HG03095 (cell line): ENCODE measurements around the gene MEN1.
"Not testable (repeated sequence)": the region's sequence is repeated elsewhere in the genome, so short reads cannot be mapped to it uniquely, and the experiment has no call there.

ENCODE experiments used
- ATAC-seq: cut with Tn5 transposase; IDR thresholded peaks from one replicate; pipeline ENCODE4 v1.9.1; 2021; ENCODE audit warnings: moderate library complexity; ENCODE audit not compliant: unreplicated experiment

Gene MEN1

DNA sequence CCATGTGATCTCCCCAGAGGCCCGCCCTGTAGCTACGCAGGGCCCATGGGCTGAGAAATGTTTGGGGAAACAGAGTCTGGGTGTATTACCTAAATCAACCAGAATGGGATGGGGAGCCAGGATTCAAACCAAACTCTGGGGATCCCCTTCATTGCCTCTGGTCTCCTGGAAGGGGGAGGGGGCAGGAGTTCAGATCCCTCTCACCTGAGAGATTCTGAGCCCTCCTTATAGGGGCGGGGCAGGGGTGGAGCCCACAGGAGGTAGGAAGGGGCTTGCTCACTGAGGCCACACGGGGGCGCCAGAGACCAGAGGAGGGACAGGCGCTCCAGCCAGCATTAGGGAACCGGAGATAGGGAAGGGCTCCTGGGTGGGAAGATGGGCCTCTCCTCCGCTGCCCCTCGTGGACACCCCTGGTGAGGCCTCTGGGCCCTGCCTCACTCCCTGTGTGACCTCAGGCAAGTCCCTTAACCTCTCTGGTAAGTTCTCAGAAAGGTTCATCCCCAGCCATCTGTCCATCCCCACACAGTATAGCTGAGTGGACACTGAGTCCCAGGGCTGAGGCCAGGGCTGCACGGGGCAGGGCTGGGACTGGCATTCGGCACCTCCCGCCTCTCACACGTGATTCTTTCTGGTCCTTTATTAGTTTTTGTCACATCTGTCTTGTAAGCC, 36.8 kb upstream of the MEN1 start:
- no peak for ATAC-seq

DNA sequence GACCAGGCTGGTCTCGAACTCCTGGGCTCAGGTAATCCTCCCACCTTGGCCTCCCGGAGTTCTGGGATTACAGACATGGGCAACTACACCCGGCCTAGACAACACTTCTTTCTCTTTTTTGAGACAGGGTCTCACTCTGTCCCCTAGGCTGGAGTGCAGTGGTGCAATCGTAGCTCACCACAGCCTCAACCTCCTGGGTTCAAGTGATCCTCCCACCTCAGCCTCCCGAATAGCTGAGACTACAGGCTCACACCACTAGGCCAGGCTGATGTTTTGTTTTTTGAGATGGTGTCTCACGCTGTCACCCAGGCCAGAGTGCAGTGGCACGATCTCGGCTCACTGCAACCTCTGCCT, 35.4 kb upstream of the MEN1 start:
- not testable (repeated sequence) for ATAC-seq

DNA sequence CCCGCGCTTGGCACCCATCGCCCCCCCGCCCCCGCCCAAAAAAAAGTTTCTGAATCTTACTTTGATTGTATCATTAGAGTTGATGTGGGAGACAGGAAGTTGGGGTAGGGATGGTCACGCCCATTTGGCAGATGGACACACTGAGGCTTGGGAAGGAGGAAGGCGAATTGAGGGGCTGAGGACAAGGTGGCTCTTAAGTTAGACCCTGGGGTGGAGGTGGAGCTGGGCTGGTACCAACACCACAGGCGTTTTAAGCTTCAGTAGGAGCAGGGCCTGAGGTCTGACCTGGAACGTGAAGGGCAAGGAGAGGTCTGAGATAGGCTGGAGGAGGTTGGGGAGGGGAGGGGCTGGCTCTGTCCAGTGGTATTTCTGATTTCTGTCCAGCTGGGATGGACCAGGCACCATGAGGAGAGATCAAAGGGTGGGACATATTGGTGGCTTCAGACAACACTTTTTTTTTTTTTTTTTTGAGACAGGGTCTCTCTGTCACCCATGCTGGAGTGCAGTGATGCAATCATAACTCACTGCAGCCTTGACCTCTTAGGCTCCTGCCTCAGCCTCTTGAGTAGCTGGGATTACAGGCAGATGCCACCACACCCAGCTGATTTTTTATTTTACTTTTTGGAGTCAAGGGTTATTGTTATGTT, 34.9 kb upstream of the MEN1 start:
- no peak for ATAC-seq

DNA sequence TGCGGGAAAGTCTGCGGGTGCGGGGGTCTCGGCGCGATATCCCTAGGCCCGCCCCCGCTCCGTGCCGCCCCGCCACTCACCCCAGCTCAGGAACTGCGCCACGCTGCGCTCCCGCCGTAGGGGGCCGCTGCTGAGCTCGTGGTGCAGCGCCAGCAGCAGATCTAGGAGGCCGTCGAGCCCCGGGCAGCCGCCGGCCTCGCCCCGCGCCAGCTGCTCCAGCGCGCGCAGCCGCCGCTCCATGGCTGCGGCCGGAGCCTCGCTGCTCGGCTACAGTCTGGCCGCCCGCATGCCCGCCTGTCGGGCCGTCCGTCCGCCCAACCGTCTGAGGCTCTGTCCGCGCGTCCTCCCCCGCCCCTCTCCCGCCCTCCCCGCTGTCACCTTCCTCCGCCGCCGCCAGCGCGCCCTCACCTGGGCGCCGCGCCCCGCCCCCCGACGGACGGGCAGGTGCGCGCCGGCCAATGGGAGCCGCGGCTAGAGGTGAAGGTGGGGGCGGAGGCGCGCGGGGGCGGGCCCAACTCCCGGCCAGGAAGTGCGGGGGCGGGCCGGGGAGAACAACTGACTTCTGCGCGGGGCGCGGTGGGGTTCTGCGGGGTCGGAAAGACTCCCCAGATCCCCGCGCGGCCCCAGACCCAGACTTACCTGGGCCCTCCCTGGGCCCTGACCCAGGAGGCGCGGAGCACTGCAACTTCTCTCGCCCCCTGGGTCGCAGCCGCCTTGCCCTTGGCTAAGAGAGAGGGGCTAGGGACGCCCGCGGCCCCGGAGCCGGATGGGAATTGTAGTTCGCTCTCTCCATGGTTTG, 34.2 kb upstream of the MEN1 start, which contains the start of gene CDC42BPG:
Gene CDC42BPG, minus strand, starts transcription at position 324 of the 799 bp plus-strand sequence. Its CDS starts 84 bp downstream, at position 240.
- no peak for ATAC-seq

DNA sequence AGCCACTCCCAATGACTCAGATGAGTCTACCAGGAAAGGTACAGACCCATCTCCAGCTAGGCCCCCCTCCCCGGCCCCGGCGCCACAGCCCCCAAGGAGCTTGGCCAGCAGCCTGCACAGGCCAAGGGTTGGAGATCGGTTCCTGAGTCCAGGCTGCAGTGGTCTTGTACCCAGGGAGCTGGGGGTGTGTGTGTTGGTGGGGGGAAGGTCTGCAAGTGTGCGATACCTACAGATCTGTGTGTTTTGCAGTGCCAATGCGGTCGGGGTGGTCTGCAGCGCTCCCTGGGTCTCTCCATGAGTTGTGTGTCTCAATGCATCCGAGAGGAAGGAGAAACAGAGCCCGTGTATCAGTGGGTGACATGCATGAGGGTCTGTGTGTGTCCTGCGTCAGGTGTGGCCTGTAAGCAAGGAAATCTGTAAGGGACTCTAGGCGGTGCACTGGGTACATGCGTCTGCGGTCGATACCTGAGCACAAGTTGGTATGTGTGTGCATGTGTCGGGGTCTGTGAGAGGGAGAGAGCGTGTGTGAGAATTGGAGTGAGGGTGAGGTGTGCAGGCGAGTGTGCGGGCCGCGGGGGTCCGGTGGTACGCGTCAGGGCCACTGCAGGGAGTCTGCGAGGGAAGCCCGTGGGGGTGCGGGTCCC, 33.5 kb upstream of the MEN1 start:
- no peak for ATAC-seq

DNA sequence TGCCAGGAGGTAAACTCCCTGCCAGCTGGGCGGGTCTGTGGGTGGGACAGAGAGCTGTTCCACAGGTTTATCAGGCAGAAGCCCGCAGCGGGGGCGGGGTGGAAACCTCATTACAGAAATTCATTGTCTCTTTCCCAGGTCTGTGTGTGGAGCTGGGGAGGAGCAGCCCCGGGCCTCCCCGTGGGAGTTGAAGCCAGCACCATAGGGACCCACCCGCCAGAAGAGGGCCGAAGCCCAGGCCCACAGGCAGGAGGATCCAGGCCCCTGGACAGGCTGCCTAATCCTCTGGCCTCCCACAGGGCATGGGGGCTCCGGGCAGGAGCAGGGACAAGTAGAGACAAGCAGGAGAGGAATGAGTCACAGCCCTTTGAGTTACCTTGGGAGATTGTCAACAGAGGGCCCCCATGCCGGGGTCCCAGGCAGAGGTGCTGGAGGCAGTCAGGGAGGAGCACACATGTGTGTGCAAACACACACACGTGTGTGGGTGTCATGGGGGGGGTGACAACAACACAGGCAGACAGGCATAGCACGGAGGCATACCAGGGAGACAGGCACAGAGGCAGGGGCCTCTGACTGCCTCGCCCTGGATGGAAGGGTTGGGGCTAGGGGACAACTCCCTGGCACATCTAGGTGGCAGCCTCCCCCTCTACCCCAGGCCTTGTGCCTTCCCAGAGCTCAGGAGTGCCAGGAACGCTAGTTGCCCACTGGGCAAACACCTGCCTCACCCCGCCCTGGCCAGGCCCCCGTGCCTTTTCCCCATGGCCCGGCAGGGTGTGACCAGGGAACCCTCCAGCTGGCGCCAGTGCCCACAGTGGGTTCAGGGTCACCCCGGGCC, 32.7 kb upstream of the MEN1 start:
- no peak for ATAC-seq

DNA sequence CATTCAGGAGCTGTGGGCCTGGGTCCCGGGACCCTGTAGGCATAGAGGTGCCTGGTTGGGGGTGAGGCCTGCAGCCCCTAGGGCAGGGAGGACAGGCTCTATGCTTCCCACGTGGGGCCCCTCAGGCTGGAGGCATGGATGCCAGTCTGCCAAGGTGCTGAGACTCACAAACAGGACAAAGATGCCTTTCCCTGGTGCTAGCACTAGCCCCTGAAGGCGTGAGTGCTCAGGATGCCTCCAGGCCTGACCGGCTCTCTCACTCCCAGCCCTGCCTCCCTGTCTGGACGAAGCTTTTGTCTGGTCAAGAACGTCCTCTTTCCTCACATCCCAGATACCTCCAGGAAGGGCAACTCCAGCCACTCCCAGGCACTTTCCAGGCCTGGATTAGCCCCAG, 32.0 kb upstream of the MEN1 start:
- ATAC-seq = no peak

DNA sequence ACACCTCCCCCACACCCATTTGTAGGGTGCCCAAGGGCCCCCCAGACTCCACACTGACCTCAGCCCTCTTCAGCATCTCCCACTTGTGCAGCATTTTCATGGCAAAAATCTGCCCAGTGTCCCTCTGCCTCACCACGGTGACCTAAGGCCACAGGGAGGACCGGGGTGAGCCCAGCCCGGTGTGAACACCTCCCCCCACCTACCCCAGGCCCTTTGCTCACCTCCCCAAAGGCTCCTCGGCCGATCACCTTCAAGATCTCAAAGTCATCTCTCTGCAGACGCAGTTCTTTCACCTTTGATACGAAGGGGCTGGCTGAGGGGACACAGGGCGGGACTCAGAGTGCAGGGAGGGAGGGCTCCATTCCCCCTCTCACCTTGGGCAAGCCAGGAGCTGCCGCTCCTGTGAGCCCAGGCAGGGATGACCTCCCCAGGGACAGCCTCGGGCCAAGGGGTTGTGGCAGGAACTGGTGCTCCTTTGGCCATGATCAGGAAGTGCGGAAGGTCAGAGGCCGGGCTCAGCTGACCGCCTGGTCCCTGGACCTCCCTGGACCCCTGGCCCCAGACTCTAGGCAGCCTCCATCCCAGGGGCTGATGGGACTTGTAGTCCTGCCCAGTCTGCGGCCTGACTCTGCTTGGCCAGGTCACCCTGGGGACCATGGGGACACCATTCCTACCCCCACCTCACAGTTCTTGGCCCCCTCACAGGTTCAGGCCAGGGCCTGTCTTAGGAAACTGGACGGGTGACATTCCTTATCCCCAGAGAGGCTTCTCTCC, 31.4 kb upstream of the MEN1 start:
- no peak for ATAC-seq

DNA sequence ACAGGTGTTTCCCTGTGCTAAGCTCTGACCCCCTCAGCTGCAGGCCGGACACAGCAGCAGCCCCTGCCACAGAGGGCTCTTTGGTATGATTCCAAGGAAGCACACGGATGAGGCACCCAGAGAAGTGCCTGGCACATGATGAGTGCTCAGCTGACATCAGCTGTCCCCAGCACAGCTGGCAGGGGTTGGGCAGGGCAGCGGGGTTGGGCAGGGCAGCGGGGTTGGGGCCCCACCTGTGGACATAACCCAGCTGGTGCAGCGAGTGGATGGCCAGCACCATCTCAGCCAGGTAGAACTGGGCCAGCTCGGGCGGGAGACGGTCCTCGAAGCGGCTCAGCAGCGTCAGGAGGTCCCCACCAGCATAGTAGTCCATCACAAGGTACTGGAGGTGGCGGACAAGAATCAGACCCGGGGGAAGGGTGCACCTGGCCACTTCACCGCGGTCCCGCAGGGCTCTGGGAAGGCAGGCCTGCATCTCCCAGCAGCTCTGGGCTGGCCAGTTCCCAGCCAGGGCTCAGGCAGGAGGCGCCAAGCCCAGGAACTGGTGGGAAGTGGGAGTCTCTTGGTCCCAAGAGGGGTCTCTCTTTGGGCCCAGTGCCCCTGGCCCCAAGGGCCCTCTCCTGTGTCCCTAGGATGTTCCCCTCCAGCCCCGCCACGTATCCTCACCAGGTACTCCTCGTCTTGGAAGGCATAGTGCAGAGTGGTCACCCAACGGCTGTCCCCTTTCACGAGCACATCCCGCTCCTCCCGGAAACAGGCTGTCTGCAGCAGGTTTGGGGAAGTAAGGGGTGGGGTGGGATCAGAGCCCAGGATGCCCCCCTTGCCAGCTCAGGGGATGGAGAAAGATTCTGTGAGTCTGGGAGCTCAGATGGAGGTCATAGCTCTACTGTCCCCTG, 29.8 kb upstream of the MEN1 start:
- ATAC-seq = no peak

DNA sequence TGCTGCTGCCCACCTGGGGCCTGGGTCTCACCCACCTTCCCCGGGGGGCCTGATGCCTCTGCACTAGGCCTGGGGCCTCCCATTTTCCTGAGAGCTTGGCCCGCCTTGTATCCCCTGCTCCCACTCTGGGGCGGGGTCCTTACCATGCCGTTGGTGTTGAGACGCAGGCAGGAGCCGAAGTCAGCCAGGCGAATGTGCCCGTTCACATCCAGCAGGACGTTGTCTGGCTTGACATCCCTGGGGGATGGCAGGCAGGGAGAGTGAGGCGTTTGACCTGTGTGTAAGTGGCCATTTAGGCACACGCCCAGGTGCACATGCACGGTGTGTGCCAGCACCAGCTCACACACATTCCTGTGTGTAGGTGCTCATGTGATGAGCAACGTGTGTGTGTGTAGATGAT, 29.0 kb upstream of the MEN1 start:
- no peak for ATAC-seq

DNA sequence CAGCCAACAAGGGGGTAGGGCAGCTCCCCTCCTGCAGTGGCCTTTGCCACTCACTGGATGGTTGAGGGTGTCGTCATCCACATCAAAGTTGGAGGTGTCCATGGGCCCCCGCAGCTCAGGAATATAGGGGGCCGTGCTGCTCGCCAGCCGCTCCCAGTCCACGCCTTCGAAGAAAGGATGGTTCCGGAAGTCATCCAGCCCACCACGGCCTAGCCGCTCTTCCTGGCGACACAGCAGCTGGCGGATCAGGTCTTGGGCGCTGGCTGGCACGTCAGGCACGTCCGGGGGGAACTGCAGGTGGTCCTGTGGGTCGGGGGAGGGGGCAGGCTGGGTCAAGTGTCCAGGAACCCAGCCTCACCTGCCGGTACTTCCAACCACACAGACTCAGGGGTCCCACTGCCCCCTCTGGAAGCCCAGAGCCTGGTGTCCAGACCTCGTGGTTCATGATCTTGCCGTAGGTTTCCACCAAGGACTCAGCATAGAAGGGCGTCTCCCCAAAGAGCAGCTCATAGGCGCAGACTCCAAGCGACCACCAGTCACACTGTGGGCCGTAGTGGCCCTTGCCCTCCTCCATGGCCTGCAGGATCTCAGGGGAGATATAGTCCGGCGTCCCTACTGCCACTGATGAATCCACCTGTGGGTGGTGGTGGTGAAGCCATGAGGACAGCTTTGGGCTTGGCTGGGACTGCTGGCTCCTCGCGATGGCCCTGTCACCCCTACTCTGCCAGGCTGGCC, 28.4 kb upstream of the MEN1 start:
- no peak for ATAC-seq

DNA sequence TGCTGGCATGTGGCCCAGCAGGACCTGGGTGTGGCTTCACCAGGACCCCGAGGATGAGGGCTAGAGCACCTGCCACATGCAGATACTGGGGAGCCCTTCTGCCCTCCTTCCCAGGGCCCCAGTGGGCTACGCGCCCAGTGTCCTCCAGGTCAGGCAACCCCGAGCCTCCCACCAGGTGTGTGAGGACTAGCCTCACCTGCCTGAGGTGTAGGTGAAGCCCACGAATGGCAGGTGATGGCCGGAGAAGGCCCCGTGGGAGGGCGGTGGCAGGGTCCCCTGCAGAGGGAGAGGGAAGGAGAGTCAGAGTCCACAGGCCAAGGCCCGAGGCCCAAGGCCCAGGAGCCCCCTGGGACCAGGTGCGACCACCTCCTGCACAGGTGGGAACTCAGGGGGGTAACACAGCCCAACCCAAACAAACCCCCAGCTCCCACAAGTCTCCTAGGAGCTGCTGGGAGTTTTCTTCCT, 27.6 kb upstream of the MEN1 start:
- no peak for ATAC-seq

DNA sequence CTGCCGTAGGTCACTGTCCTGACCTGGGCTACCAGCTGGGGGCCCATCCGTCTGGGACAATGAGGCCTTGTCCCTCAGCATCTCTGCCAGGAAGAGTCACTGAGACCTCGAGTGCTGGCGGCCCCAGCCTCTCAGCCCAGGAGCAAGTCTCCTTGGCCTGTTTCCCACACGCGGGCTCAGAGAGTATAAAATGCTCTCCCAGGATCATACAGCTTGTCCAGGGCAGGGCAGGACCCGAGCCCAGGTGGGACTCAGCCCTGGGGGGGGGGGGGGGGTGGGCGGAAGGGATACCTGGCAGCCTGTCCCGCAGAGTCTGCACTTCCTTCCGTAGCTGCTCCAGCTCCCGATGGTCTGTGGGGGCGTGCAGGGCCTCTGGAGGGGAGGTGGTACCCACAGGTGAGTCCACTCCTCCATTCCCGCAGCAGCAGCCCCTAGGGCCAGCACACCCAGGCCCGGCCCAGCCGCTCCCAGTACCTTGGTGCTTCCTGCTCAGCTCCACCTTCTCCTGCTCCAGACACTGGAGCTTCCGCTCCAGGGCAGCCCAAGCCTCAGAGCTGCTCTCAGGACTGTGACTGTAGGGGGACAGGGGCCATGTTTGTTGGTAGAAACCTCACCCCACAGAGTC, 26.2 kb upstream of the MEN1 start:
- ATAC-seq = no peak

DNA sequence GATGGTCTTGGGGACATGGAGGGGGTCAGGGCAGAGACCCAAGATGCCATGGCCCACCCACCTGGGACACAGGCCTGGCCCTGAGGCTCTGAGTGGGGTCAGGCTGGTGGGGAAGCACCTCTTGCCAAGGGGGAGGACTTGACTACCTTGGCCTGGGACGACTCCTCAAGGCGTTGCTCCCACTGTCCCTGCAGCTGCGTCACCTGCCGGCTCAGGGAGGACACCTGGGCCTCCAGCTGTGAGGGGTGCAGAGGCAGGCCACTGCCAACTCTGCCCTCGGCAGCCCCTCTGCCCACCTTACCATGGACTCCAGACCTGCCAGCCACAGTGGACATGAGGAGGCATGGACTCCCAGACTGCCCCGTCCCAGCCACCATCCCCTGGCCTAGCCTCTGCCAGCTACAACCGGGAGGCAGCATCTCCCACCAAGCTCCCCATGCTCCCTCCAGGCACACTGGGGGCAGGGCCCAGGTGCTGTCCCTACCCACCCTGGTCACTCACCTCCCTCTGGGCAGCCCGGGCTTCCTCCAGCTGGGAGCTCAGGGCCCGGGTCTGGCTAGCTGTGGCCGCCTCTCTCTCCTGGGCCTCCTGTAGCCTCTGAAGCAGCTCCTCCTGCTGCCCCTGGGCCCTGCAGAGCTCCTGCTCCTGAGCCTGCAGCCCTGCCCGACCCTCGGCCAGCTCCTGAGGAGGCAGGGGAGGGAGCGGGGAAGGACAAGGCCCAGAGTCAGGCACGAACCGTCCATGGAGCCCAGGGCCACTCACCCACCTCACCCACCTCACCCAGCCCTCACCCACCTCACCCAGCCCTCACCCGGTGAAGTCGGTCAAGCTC, 25.5 kb upstream of the MEN1 start:
- no peak for ATAC-seq

DNA sequence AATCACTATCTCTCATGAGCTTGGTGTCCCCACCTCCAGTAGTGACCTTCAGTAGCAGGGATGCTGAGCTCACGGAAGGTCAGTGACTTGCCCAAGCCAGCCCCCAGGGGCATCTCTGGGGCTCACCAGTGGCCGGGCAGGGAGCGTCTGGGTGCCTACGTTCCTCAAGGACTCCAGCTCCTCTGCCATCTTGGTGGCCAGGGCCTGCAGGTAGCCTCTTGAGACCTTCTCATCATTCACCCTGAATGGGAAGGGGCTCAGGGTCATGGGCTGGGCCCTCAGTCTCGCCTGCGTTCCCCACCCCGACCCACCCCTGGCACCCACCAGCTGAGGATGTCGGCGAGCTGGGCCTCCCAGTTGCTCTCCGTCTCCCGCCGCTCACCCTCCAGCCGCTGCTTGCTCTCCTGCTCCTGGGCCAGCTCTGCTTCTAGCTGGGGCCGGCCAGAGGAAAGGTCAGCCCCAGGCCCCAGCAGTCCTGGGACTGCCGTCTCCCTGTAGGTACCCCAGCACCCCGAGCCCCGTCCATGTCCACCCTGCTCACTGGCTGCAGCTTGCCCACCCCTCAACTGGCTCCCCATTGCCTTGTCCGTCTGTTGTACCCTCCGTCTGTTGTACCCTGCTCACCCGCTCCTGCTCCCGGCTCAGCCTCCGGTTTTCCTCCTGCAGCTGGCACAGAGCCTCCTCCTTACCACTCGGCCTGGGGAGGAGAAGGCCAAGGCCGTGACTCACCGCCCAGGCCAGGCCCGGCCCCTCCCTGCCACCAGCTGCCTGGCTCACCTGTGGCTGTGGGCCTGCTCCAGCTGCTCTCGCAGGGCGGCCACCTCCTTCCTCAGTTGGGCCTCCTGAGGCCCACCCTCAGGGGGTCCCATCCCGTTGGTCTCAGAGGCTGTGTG, 24.6 kb upstream of the MEN1 start:
- ATAC-seq = no peak
